Kidney epithelial cell (primary cell): ENCODE measurements around the gene ZNF560. TPM values are rescaled to one million over a fixed set of nuclear protein-coding genes. Genes with fewer than 3 reads are reported as not detected.
"Not testable (repeated sequence)": the region's sequence is repeated elsewhere in the genome, so short reads cannot be mapped to it uniquely, and the experiment has no call there.

ENCODE experiments used
- DNase-seq: peaks from one replicate; pipeline ENCODE4 v3.0.0-alpha.2; 2010; ENCODE audit warnings: low read depth
- H3K27me3 ChIP-seq: 2 replicates; pipeline ENCODE4 v1.6.0; 2011; ENCODE audit warnings: low read length; ENCODE audit not compliant: control insufficient read depth, insufficient read depth
- H3K36me3 ChIP-seq: 2 replicates; pipeline ENCODE4 v1.5.1; 2011; ENCODE audit warnings: low read length; ENCODE audit not compliant: control insufficient read depth, insufficient read depth
- H3K4me3 ChIP-seq: 2 replicates; pipeline ENCODE4 v1.5.1; 2011; ENCODE audit warnings: low read depth, mild to moderate bottlenecking, control low read depth, low read length
- total RNA-seq: library from RNA; depleted of rRNA; stranded (reverse); fragments of >200 nt; gene quantifications from 2 replicates; pipeline ENCODE4 v1.2.3, GENCODE V29; 2015
- TF ChIP-seq, protein P1 (sequence below): IDR thresholded peaks from 2 replicates; pipeline ENCODE4 v1.5.1; 2011; ENCODE audit warnings: mild to moderate bottlenecking, moderate library complexity, low read length, control low read depth, inconsistent platforms; ENCODE audit not compliant: insufficient read depth, poor library complexity, severe bottlenecking

The ZNF560 gene
- 0.33 and 0.55 TPM in 2 replicates for total RNA-seq

DNA sequence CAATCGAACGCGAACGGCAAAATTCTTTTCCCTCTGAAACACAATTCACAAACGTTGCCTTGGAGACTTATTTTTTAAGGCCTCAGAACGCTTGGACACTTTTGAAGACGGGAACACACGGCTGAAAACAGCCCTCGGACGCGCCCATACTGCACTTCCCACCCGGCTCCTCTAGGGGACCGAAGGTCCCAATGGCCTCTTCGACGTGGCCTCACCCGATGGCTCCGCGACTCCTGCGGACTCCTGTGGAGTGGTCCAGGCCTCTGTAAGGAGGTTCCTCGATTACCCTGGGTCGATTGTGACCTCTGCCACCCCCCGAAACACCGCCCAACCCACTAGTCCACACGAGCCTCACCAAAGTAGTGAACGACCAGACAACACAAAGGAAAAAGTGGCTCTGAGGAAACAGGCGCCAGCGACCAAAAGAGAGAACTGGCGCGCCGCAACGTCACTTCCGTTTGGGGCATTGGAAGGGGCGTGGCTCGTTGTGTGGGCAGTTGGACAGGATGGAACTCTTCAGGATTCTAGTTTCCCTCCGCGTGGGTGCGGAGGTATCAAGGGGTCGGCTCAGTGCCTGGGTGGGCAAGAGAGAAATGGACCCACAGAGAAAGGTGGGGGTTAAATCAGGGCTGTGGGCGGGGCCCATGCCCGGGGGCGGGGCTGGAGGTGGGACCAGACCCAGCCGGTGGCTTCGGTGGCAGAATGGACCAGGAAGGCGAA lies at the start of gene ZNF560:
TSS of gene ZNF560 (minus strand) at position 434 of the 720 bp plus-strand sequence. CDS start 23,303 bp downstream, outside the sequence.
- Histone ChIP-seq H3K36me3 (no peaks in the 10 kb centered on the region), H3K27me3 (no peaks in the 10 kb centered on the region), H3K4me3 (peak within 1 kb of the TSS; percentile 20)
- TF ChIP-seq, protein P1, sequence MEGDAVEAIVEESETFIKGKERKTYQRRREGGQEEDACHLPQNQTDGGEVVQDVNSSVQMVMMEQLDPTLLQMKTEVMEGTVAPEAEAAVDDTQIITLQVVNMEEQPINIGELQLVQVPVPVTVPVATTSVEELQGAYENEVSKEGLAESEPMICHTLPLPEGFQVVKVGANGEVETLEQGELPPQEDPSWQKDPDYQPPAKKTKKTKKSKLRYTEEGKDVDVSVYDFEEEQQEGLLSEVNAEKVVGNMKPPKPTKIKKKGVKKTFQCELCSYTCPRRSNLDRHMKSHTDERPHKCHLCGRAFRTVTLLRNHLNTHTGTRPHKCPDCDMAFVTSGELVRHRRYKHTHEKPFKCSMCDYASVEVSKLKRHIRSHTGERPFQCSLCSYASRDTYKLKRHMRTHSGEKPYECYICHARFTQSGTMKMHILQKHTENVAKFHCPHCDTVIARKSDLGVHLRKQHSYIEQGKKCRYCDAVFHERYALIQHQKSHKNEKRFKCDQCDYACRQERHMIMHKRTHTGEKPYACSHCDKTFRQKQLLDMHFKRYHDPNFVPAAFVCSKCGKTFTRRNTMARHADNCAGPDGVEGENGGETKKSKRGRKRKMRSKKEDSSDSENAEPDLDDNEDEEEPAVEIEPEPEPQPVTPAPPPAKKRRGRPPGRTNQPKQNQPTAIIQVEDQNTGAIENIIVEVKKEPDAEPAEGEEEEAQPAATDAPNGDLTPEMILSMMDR: peak; percentile 15
- no peak for DNase-seq

DNA sequence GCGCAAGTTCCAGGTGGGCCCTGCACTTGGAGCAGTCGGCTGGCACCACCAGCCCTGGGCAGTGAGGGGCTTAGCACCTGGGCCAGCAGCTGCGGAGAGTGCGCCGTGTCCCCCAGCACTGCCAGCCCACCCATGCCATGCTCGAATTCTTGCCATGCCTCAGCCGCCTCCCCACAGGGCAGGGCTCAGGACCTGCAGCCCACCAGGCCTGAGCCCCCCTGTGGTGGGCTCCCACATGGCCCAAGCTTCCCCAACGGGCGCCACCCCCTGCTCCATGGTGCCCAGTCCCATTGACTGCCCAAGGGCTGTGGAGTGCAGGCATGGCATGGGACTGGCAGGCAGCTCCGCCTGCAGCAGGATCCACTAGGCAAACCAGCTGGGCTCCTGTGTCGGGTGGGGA lies 49.5 kb upstream of the ZNF560 start:
- TF ChIP-seq, protein P1: no peak
- Histone ChIP-seq H3K4me3 (no peak overlapping the region), H3K27me3 (no peaks in the 10 kb centered on the region), H3K36me3 (no peaks in the 10 kb centered on the region)
- DNase-seq: no peak

- H3K4me3 ChIP-seq, H3K27me3 ChIP-seq, DNase-seq, H3K36me3 ChIP-seq: not testable (repeated sequence)
Measured at GRCh38 chr19:9541281-9541680, 42.9 kb upstream of the ZNF560 start.

GRCh38 chr19:9539921-9540320 lies 41.5 kb upstream of the ZNF560 start:
- not testable (repeated sequence) for H3K36me3 ChIP-seq, H3K4me3 ChIP-seq, H3K27me3 ChIP-seq, DNase-seq

DNA sequence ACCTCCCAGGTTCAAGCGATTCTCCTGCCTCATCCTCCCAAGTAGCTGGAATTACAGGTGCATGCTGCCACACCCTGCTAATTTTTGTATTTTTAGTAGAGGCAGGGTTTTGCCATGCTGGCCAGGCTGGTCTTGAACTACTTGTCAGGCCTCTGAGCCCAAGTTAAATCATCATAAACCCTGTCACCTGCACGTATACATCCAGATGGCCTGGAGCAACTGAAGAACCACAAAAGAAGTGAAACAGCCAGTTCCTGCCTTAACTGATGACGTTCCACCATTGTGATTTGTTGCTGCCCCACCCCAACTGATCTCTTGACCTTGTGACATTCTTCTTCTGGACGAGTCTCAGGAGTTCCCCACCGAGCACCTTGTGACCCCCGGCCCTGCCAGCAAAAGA lies 40.8 kb upstream of the ZNF560 start:
- H3K36me3 ChIP-seq: not testable (repeated sequence)

DNA sequence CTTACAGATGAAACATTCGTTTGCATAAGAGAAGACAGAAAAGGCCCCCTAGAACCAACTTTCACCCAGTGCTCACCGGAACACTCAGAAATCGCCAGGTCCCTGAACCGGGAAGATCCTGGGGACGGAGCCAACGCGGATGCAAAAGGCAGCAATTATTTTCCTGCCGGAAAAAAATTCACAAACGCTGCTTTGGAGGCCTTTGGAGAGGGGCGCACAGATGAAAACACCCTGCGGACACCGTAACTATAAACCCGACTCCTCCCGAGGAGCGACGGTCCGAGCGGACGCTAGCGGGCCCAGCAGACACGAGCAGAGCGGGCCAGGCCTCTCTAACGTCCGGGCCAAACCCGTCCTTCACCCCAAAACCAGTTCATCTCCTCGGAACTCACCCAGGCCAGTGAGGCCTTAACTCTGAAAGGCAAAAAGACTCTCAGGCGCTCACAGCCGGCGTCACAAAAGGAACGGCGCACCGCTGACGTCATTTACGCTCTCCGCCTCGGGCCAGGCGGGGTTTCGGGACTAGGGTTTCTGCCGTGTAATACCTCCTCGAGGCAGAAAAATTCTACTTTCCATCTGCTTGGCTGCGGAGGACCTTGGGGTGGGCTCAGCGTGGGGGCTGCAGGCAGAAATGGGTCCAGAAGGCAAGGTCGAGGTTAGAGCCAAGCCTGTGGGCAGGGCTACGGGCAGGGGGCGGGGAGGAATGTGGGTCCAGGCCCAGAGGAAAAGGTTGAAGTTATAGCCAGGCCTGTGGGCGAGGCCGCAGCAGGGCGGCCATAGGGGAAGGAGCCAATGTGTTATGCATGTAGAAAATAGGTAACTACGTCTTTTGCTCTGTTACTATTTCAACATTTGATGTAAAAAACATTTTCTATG lies 40.0 kb upstream of the ZNF560 start, which contains the start of gene ZNF426:
TSS of gene ZNF426 (minus strand) at position 463 of the 876 bp plus-strand sequence. CDS start 2,413 bp downstream, outside the sequence.
- H3K36me3 ChIP-seq: peaks cover 6% of the 10 kb centered on the region
- H3K27me3 ChIP-seq: no peaks in the 10 kb centered on the region
- peak; percentile 57 for DNase-seq
- TF ChIP-seq, protein P1: no peak
- peak within 1 kb of the TSS; percentile 90 for H3K4me3 ChIP-seq

More for the DNA sequence above, 40.8 kb upstream of the ZNF560 start:
- not testable (repeated sequence) for H3K4me3 ChIP-seq, DNase-seq, H3K27me3 ChIP-seq

- TF ChIP-seq, protein P1: no peak
- H3K36me3 ChIP-seq: peaks cover 6% of the 10 kb centered on the region
- no peaks in the 10 kb centered on the region for H3K27me3 ChIP-seq
- DNase-seq: no peak
- H3K4me3 ChIP-seq: no peak overlapping the region
Measured at GRCh38 chr19:9535934-9536333, 37.5 kb upstream of the ZNF560 start.
